Lower leg skin (tissue), 4 donors: Measurements from ENCODE around the gene RAP1GAP2. TPM values are rescaled to one million over a fixed set of nuclear protein-coding genes. Genes with fewer than 3 reads are reported as not detected.
"Not testable (repeated sequence)": the region's sequence is repeated elsewhere in the genome, so short reads cannot be mapped to it uniquely, and the experiment has no call there.

Source experiments
- DNase-seq, 2 donors: peaks; one replicate each; pipeline ENCODE4 v3.0.0-alpha.2; 2019; ENCODE audit warnings: low spot score in 2 of 2
- H3K4me3 ChIP-seq: fragments of 200-600 bp; sonication (generic); 2 replicates; pipeline ENCODE4 v1.5.1; 2017; ENCODE audit warnings: mild to moderate bottlenecking, low read depth; ENCODE audit not compliant: poor library complexity, severe bottlenecking
- CTCF ChIP-seq, 3 donors: fragments of 450-650 bp; IDR thresholded peaks; one replicate each; pipeline ENCODE4 v1.5.1; 2016; ENCODE audit warnings: antibody characterized with exemption in 3 of 3, mild to moderate bottlenecking in 3 of 3, moderate library complexity in 2 of 3
- POLR2A ChIP-seq, 2 donors: fragments of 450-650 bp; IDR thresholded peaks; one replicate each; pipeline ENCODE4 v1.6.1; 2016 to 2017; ENCODE audit warnings: antibody characterized with exemption in 2 of 2, mild to moderate bottlenecking in 1 of 2, moderate library complexity in 1 of 2
- WGBS, 2 donors: methylation state at CpG; one replicate each; pipeline ENCODE4 v1.1.5; 2018; 5-methylcytosine and 5-hydroxymethylcytosine counted together
- intact Hi-C: fragments of 100-400 bp; cut with DNase I; formaldehyde crosslinking; loops from one replicate; pipeline ENCODE4 v1.15.0; 2023; ENCODE audit warnings: low total_unique reads
- total RNA-seq, 4 donors: library from RNA; depleted of rRNA; stranded (reverse); fragments of >200 nt; gene quantifications; one replicate each; pipeline ENCODE4 v1.1.0, GENCODE V29; 2016

Gene RAP1GAP2
- total RNA-seq, 4 donors from 2014 or later = 9.2 to 15.3 (median 12.8) TPM

DNA sequence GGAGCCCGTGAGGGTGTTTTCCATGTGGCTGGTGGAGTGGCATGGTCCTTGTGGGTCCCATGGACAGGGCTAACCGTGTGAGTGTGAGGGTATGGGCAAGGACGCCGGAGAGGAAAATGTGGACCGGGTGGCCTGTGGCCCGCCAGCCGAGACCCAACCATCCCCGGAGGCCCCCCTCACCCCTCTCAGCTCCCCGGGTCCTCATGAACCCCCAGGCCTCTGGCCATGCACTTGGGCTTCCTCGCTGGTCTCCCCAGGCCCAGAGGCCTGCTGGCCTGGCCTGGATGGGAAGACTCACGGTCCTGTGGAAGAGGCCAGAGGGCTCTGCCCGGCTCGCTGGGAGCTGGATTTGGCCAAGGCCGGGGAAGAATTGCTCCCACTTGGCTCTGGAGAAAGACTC is 13.1 kb downstream of the RAP1GAP2 start:
- TF ChIP-seq CTCF (IDR thresholded peaks at IDR 0.05) (no peak), POLR2A (IDR thresholded peaks at IDR 0.05) (no peak)
- 86 to 91% methylated on average over 13 to 14 of the region's 14 CpGs for WGBS, 2 donors
- DNase-seq = no peak
- no peak overlapping the region for H3K4me3 ChIP-seq
- intact Hi-C loops = no loop called here

- no peak for DNase-seq
- H3K4me3 ChIP-seq = no peak overlapping the region
- WGBS, 2 donors = 57 to 59% methylated on average over 5 of the region's 5 CpGs
Observed at GRCh38 chr17:2814049-2814448, 17.8 kb downstream of the RAP1GAP2 start.

GRCh38 chr17:2814481-2815341 is 18.5 kb downstream of the RAP1GAP2 start:
- peak; percentile 32 to 88 for DNase-seq
- H3K4me3 ChIP-seq = no peak overlapping the region
- intact Hi-C loops = no loop called here
- WGBS, 2 donors = 41 to 47% methylated on average over 23 to 27 of the region's 27 CpGs
- TF ChIP-seq POLR2A (IDR thresholded peaks at IDR 0.05) (no peak), CTCF (IDR thresholded peaks at IDR 0.05) (no peak)

More at GRCh38 chr17:2814049-2814448, 17.8 kb downstream of the RAP1GAP2 start:
- TF ChIP-seq CTCF (IDR thresholded peaks at IDR 0.05) = no peak
- no peak for TF ChIP-seq POLR2A (IDR thresholded peaks at IDR 0.05)
- intact Hi-C loops = no loop called here

DNA sequence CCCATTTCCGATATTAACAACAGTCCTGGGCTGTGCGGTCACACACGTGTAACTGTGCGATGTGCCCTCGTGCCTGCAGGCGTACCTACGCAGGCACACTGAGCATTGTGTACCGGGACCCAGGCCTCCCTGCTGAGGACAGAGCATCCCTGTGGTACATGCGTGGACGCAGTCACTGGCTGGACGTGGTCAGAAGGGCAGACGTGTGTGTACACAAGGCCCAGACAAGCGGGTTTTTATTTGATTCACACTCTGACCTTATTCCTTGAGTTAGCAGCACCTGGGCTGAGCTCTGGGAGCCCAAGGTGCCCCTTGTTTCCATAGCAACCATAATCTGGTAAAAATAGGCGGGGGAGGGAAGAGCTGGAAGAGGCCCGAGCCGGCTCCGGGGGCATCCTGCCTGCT is 19.5 kb downstream of the RAP1GAP2 start:
- 74 to 76% methylated on average over 17 of the region's 17 CpGs for WGBS, 2 donors

GRCh38 chr17:2816688-2817087 is 20.4 kb downstream of the RAP1GAP2 start:
- H3K4me3 ChIP-seq = no peak overlapping the region
- no peak for DNase-seq
- WGBS, 2 donors = 80% methylated on average over 4 of the region's 4 CpGs; no CpG with 5 or more reads in 1 of the 2 donors
- TF ChIP-seq CTCF (IDR thresholded peaks at IDR 0.05) (no peak), POLR2A (IDR thresholded peaks at IDR 0.05) (no peak)
- intact Hi-C loops = no loop called here

More for the DNA sequence above, 19.5 kb downstream of the RAP1GAP2 start:
- intact Hi-C loops = no loop called here
- H3K4me3 ChIP-seq = no peak overlapping the region
- no peak for DNase-seq
- TF ChIP-seq CTCF (IDR thresholded peaks at IDR 0.05) (no peak), POLR2A (IDR thresholded peaks at IDR 0.05) (no peak)

GRCh38 chr17:2819294-2819693 is 23.1 kb downstream of the RAP1GAP2 start:
- WGBS, 2 donors = 83 to 88% methylated on average over 5 of the region's 5 CpGs
- DNase-seq, intact Hi-C loops, H3K4me3 ChIP-seq: not testable (repeated sequence)
